A549 (cell line): ENCODE results near the gene TMEM175. TPM values are rescaled to one million over a fixed set of nuclear protein-coding genes. Genes with fewer than 3 reads are reported as not detected.

Source experiments
- ATAC-seq, 2 experiments: fragments of 200-7000 bp in 1 of 2; fragments of >200 bp in 1 of 2; cut with Nextera tagmentation in 1 of 2; cut with Tn5 transposase in 1 of 2; 3 replicates each; pipeline versions ENCODE4 v1.8.0 to v1.9.1; 2018 to 2020; ENCODE audit warnings: mild to moderate bottlenecking in 1 of 2, moderate library complexity in 1 of 2
- CTCF ChIA-PET: fragments of 300-600 bp; sonication (Branson Sonifier 250); formaldehyde crosslinking; extraction: SDS; loops from one replicate; lab custom pipeline; 2021; ENCODE audit warnings: antibody characterized with exemption, inconsistent platforms; lab: Yijun Ruan, JAX
- POLR2A ChIA-PET: fragments of 350-600 bp; formaldehyde crosslinking; extraction: SDS; loops from one replicate; lab custom pipeline; 2021; ENCODE audit warnings: antibody characterized with exemption, inconsistent platforms; lab: Yijun Ruan, JAX
- DNase-seq, 2 experiments: peaks; one replicate each; pipeline versions ENCODE4 v3.0.0 to v3.0.0-alpha.2; 2011 to 2016; ENCODE audit warnings: low read depth in 1 of 2, low spot score in 1 of 2
- FAIRE-seq: peaks from 2 replicates; lab custom pipeline; 2011; peaks lifted over from hg19 to GRCh38; lab: Jason Lieb, UNC
- H3K27ac ChIP-seq, 2 experiments: fragments of >200 bp; sonication (Bioruptor Twin); formaldehyde crosslinking; 3 replicates each; pipeline ENCODE4 v1.5.1; 2016 to 2017
- H3K4me1 ChIP-seq: fragments of >200 bp; sonication (Bioruptor Twin); formaldehyde crosslinking; 3 replicates; pipeline ENCODE4 v1.6.1; 2016
- H3K4me2 ChIP-seq: fragments of >200 bp; sonication (Bioruptor Twin); formaldehyde crosslinking; 3 replicates; pipeline ENCODE4 v1.6.1; 2016
- H3K4me3 ChIP-seq: fragments of >200 bp; sonication (Bioruptor Twin); formaldehyde crosslinking; 3 replicates; pipeline ENCODE4 v1.5.1; 2016
- H3K9me3 ChIP-seq: fragments of >200 bp; sonication (Bioruptor Twin); formaldehyde crosslinking; 3 replicates; pipeline ENCODE4 v1.6.1; 2016
- BHLHE40 ChIP-seq: IDR thresholded peaks from 2 replicates; pipeline ENCODE4 v1.6.1; 2012; ENCODE audit warnings: low read depth, low read length, inconsistent platforms
- CEBPB ChIP-seq, 2 experiments: fragments of >200 bp in 1 of 2; sonication (Bioruptor Twin) in 1 of 2; formaldehyde crosslinking in 1 of 2; IDR thresholded peaks; 2 replicates each; pipeline ENCODE4 v1.6.1; 2012 to 2016
- CHD2 ChIP-seq: fragments of 150-350 bp; IDR thresholded peaks from 2 replicates; pipeline ENCODE4 v1.6.1; 2014; ENCODE audit warnings: low read length; ENCODE audit not compliant: partially characterized antibody
- CHD4 ChIP-seq: fragments of 200-600 bp; sonication (generic); IDR thresholded peaks from 2 replicates; pipeline ENCODE4 v1.6.1; 2016; ENCODE audit warnings: antibody characterized with exemption, mild to moderate bottlenecking, borderline replicate concordance
- ELK1 ChIP-seq: fragments of 150-350 bp; IDR thresholded peaks from 2 replicates; pipeline ENCODE4 v1.6.1; 2014; ENCODE audit warnings: low read depth, mild to moderate bottlenecking, low read length
- HDAC2 ChIP-seq: fragments of 200-600 bp; sonication (generic); IDR thresholded peaks from 2 replicates; pipeline ENCODE4 v1.6.1; 2016
- HEYL ChIP-seq: fragments of 250-450 bp; sonication (Bioruptor Pico); IDR thresholded peaks from 2 replicates; pipeline ENCODE4 v1.8.0; 2021; ENCODE audit warnings: mild to moderate bottlenecking, moderate library complexity
- HOXA7 ChIP-seq: fragments of 250-450 bp; sonication (Bioruptor Pico); IDR thresholded peaks from 2 replicates; pipeline ENCODE4 v1.5.0; 2020; ENCODE audit warnings: mild to moderate bottlenecking, moderate library complexity
- HOXB13 ChIP-seq: fragments of 250-450 bp; sonication (Bioruptor Pico); IDR thresholded peaks from 2 replicates; pipeline ENCODE4 v1.5.0; 2020; ENCODE audit warnings: low read depth, mild to moderate bottlenecking, moderate library complexity
- HOXB5 ChIP-seq: fragments of 250-450 bp; sonication (Bioruptor Pico); IDR thresholded peaks from 2 replicates; pipeline ENCODE4 v1.5.0; 2020; ENCODE audit warnings: mild to moderate bottlenecking, moderate library complexity
- KDM1A ChIP-seq: fragments of 200-600 bp; sonication (generic); IDR thresholded peaks from 2 replicates; pipeline ENCODE4 v1.6.1; 2016; ENCODE audit warnings: low read depth, mild to moderate bottlenecking
- KDM5A ChIP-seq: fragments of 200-600 bp; sonication (generic); IDR thresholded peaks from 2 replicates; pipeline ENCODE4 v1.6.1; 2016; ENCODE audit warnings: antibody characterized with exemption, mild to moderate bottlenecking
- MAX ChIP-seq: IDR thresholded peaks from 2 replicates; pipeline ENCODE4 v1.6.1; 2012
- MYC ChIP-seq: IDR thresholded peaks from 2 replicates; pipeline ENCODE4 v1.6.1; 2012; ENCODE audit warnings: mild to moderate bottlenecking, inconsistent platforms, low read length, improper control_type of control experiment, borderline replicate concordance
- NFE2L2 ChIP-seq: fragments of 150-350 bp; conservative IDR thresholded peaks from 2 replicates; pipeline ENCODE4 v1.6.1; 2014; ENCODE audit warnings: low read length
- NPAS2 ChIP-seq: fragments of 250-450 bp; sonication (Bioruptor Pico); IDR thresholded peaks from 2 replicates; pipeline ENCODE4 v1.8.0; 2022; ENCODE audit warnings: mild to moderate bottlenecking, moderate library complexity, borderline replicate concordance
- PHF8 ChIP-seq: fragments of 200-600 bp; sonication (generic); IDR thresholded peaks from 2 replicates; pipeline ENCODE4 v1.6.1; 2016; ENCODE audit warnings: low read depth, mild to moderate bottlenecking, antibody characterized with exemption, moderate library complexity, borderline replicate concordance
- POLR2AphosphoS2 ChIP-seq: conservative IDR thresholded peaks from 2 replicates; pipeline ENCODE4 v1.6.1; 2012; ENCODE audit warnings: low read length, improper control_type of control experiment, inconsistent platforms
- SREBF2 ChIP-seq: fragments of 450-650 bp; IDR thresholded peaks from 2 replicates; pipeline ENCODE4 v1.6.1; 2014; ENCODE audit warnings: mild to moderate bottlenecking, moderate library complexity
- ZC3H11A ChIP-seq: fragments of 450-650 bp; IDR thresholded peaks from 2 replicates; pipeline ENCODE4 v1.6.1; 2014; ENCODE audit warnings: antibody characterized with exemption, mild to moderate bottlenecking
- WGBS: methylation state at CpG from one replicate; pipeline ENCODE4 v1.1.6; 2017; ENCODE audit errors: missing lambda C conversion rate; 5-methylcytosine and 5-hydroxymethylcytosine counted together
- polyA plus RNA-seq, 4 experiments: library from polyadenylated mRNA; depleted of rRNA in 3 of 4; stranded (reverse); fragments of >200 nt; fragmentation: RNase III in 1 of 4; extraction: RNeasy Plus Mini Kit Qiagen cat#74134 plus additional on column Dnase treatment in 1 of 4; gene quantifications; 2 replicates in 3 of 4; 3 replicates in 1 of 4; pipeline ENCODE4 v1.2.3, GENCODE V29; 2011 to 2017

TMEM175 gene
- polyA plus RNA-seq, 2 of the 4 experiments (the other 2 are of a cell fraction), result 15.7 to 19.4 TPM

- no peaks in the 10 kb centered on the region for H3K9me3 ChIP-seq
- no peak overlapping the region for H3K4me3 ChIP-seq
- H3K4me1 ChIP-seq, result no peaks in the 10 kb centered on the region
- DNase-seq (no peak), FAIRE-seq (no peak), ATAC-seq (no peak)
- 96% methylated on average over 3 of the region's 12 CpGs for WGBS
- H3K4me2 ChIP-seq, result no peak overlapping the region
- ChIA-PET CTCF (no interaction called here), POLR2A (no interaction called here)
- TF ChIP-seq CHD4 (no peak), HOXA7 (no peak), CEBPB (IDR thresholded peaks at IDR 0.05) (no peak), HOXB5 (CRISPR knock-in tag) (no peak), NFE2L2 (no peak), BHLHE40 (no peak), HEYL (CRISPR knock-in tag) (no peak), SREBF2 (no peak)
- no peak overlapping the region for H3K27ac ChIP-seq
These were observed 22.4 kb upstream of the TMEM175 start for GRCh38 chr4:909821-910220.

- no peaks in the 10 kb centered on the region for H3K4me1 ChIP-seq
- DNase-seq (no peak), FAIRE-seq (no peak), ATAC-seq (no peak)
- no peaks in the 10 kb centered on the region for H3K9me3 ChIP-seq
- H3K4me2 ChIP-seq, result no peak overlapping the region
- WGBS, result 94% methylated on average over 13 of the region's 26 CpGs
- no peak overlapping the region for H3K27ac ChIP-seq
- H3K4me3 ChIP-seq, result no peak overlapping the region
- CTCF ChIA-PET, result no interaction called here
- TF ChIP-seq KDM1A (no peak), MAX (no peak), CHD2 (no peak), NPAS2 (CRISPR knock-in tag) (no peak), MYC (no peak), ZC3H11A (no peak), HDAC2 (no peak), ELK1 (no peak), POLR2AphosphoS2 (no peak), HOXB13 (CRISPR knock-in tag) (no peak), HOXB5 (CRISPR knock-in tag) (no peak), KDM5A (no peak)
- TF ChIP-seq, all 56 proteins: peak for 0
- POLR2A ChIA-PET, result no interaction called here
These were observed 21.7 kb upstream of the TMEM175 start for GRCh38 chr4:910366-911091.

- Histone ChIP-seq H3K4me3 (no peak overlapping the region), H3K27ac (no peak overlapping the region), H3K9me3 (no peaks in the 10 kb centered on the region), H3K4me2 (no peak overlapping the region), H3K4me1 (no peaks in the 10 kb centered on the region)
- DNase-seq (no peak), FAIRE-seq (no peak), ATAC-seq (no peak)
- TF ChIP-seq PHF8, result no peak
- ChIA-PET POLR2A (no interaction called here), CTCF (no interaction called here)
- 90% methylated on average over 6 of the region's 23 CpGs for WGBS
These were observed 21.0 kb upstream of the TMEM175 start for GRCh38 chr4:911221-911751.
